Vagina (tissue), 2 donors: ENCODE measurements around the gene SELPLG. TPM values are rescaled to one million over a fixed set of nuclear protein-coding genes. Genes with fewer than 3 reads are reported as not detected.

ENCODE experiments used
- DNase-seq, 2 donors: peaks; one replicate each; pipeline ENCODE4 v3.0.0-alpha.2; 2017; ENCODE audit errors: extremely low spot score in 2 of 2
- H3K27ac ChIP-seq: fragments of 200-600 bp; sonication (generic); one replicate; pipeline ENCODE4 v1.5.1; 2019
- H3K27me3 ChIP-seq: fragments of 200-600 bp; sonication (generic); one replicate; pipeline ENCODE4 v1.5.1; 2019
- H3K36me3 ChIP-seq, 2 donors: fragments of 200-600 bp; sonication (generic); one replicate each; pipeline ENCODE4 v1.5.1; 2017 to 2019
- H3K4me1 ChIP-seq: fragments of 200-600 bp; sonication (generic); one replicate; pipeline ENCODE4 v1.5.1; 2019
- H3K4me3 ChIP-seq, 2 donors: fragments of 200-600 bp; sonication (generic); 1 replicate in 1 of 2; 2 replicates in 1 of 2; pipeline ENCODE4 v1.5.1; 2016 to 2019
- H3K9me3 ChIP-seq: fragments of 200-600 bp; sonication (generic); one replicate; pipeline ENCODE4 v1.5.1; 2019
- CTCF ChIP-seq, 3 experiments: fragments of 450-650 bp in 2 of 3; fragments of 200-600 bp in 1 of 3; sonication (generic) in 1 of 3; IDR thresholded peaks; one replicate each; pipeline ENCODE4 v1.5.1; 2017 to 2019; ENCODE audit warnings: antibody characterized with exemption in 3 of 3, mild to moderate bottlenecking in 2 of 3, moderate library complexity in 2 of 3
- POLR2A ChIP-seq, 2 donors: fragments of 450-650 bp; IDR thresholded peaks; one replicate each; pipeline ENCODE4 v1.6.1; 2017; ENCODE audit warnings: antibody characterized with exemption in 2 of 2, mild to moderate bottlenecking in 2 of 2, moderate library complexity in 2 of 2
- POLR2AphosphoS5 ChIP-seq, 2 donors: sonication (generic); formaldehyde crosslinking; IDR thresholded peaks; one replicate each; pipeline ENCODE4 v1.9.0; 2017; ENCODE audit warnings: antibody characterized with exemption in 2 of 2, mild to moderate bottlenecking in 2 of 2, low read depth in 1 of 2; ENCODE audit not compliant: insufficient read depth in 1 of 2
- intact Hi-C: fragments of 100-400 bp; cut with DNase I; formaldehyde crosslinking; loops from one replicate; pipeline ENCODE4 v1.15.1; 2023
- total RNA-seq: library from RNA; depleted of rRNA; stranded (reverse); fragments of >200 nt; gene quantifications from one replicate; pipeline ENCODE4 v1.2.3, GENCODE V29; 2016

SELPLG gene
- total RNA-seq, 1 donor from 2014 or later, result 14.2 TPM

- H3K27me3 ChIP-seq, result no peaks in the 10 kb centered on the region
- H3K27ac ChIP-seq, result no peak overlapping the region
- peaks cover 8% of the 10 kb centered on the region for H3K4me1 ChIP-seq
- H3K9me3 ChIP-seq, result no peaks in the 10 kb centered on the region
- TF ChIP-seq CTCF (IDR thresholded peaks at IDR 0.05) (no peak), POLR2A (IDR thresholded peaks at IDR 0.05) (no peak), POLR2AphosphoS5 (IDR thresholded peaks at IDR 0.05; ENCODE audit: insufficient read depth in 1 of 2, low read depth in 1 of 2) (no peak)
- intact Hi-C loops, result no loop called here
- H3K36me3 ChIP-seq, result no peaks in the 10 kb centered on the region
- DNase-seq, result no peak
- no peak overlapping the region for H3K4me3 ChIP-seq
Observed at GRCh38 chr12:108613548-108613947, 20.1 kb downstream of the SELPLG start.

GRCh38 chr12:108612788-108613282 lies 20.9 kb downstream of the SELPLG start:
- H3K36me3 ChIP-seq, result no peaks in the 10 kb centered on the region
- TF ChIP-seq CTCF (IDR thresholded peaks at IDR 0.05) (no peak), POLR2AphosphoS5 (IDR thresholded peaks at IDR 0.05; ENCODE audit: insufficient read depth in 1 of 2, low read depth in 1 of 2) (no peak), POLR2A (IDR thresholded peaks at IDR 0.05) (no peak)
- no peak overlapping the region for H3K27ac ChIP-seq
- intact Hi-C loops, result no loop called here
- H3K27me3 ChIP-seq, result no peaks in the 10 kb centered on the region
- no peak overlapping the region for H3K4me3 ChIP-seq
- peaks cover under 1% of the 10 kb centered on the region for H3K4me1 ChIP-seq
- no peak for DNase-seq
- H3K9me3 ChIP-seq, result no peaks in the 10 kb centered on the region

- H3K4me3 ChIP-seq, result no peak overlapping the region
- H3K27me3 ChIP-seq, result no peaks in the 10 kb centered on the region
- TF ChIP-seq POLR2A (IDR thresholded peaks at IDR 0.05) (no peak), POLR2AphosphoS5 (IDR thresholded peaks at IDR 0.05; ENCODE audit: insufficient read depth in 1 of 2, low read depth in 1 of 2) (no peak), CTCF (IDR thresholded peaks at IDR 0.05) (no peak)
- no peak for DNase-seq
- H3K36me3 ChIP-seq, result no peaks in the 10 kb centered on the region
- H3K9me3 ChIP-seq, result no peaks in the 10 kb centered on the region
- H3K4me1 ChIP-seq, result no peaks in the 10 kb centered on the region
- intact Hi-C loops, result no loop called here
- H3K27ac ChIP-seq, result no peak overlapping the region
Observed at GRCh38 chr12:108611884-108612415, 21.7 kb downstream of the SELPLG start.

- H3K4me1 ChIP-seq, result no peaks in the 10 kb centered on the region
- intact Hi-C loops, result no loop called here
- H3K27ac ChIP-seq, result peak overlapping the region; percentile 71
- no peak for DNase-seq
- H3K4me3 ChIP-seq, result no peak overlapping the region
- no peaks in the 10 kb centered on the region for H3K36me3 ChIP-seq
- H3K27me3 ChIP-seq, result no peaks in the 10 kb centered on the region
- no peaks in the 10 kb centered on the region for H3K9me3 ChIP-seq
- no peak for TF ChIP-seq CTCF (IDR thresholded peaks at IDR 0.05)
- no peak for TF ChIP-seq POLR2AphosphoS5 (IDR thresholded peaks at IDR 0.05; ENCODE audit: insufficient read depth in 1 of 2, low read depth in 1 of 2)
- TF ChIP-seq POLR2A (IDR thresholded peaks at IDR 0.05), result no peak
Observed at GRCh38 chr12:108610856-108611605, 22.7 kb downstream of the SELPLG start.

- Histone ChIP-seq H3K27ac (peak overlapping the region; percentile 71), H3K4me1 (no peaks in the 10 kb centered on the region), H3K4me3 (no peak overlapping the region), H3K27me3 (no peaks in the 10 kb centered on the region), H3K36me3 (no peaks in the 10 kb centered on the region), H3K9me3 (no peaks in the 10 kb centered on the region)
- intact Hi-C loops, result no loop called here
- no peak for TF ChIP-seq POLR2A (IDR thresholded peaks at IDR 0.05)
- no peak for TF ChIP-seq POLR2AphosphoS5 (IDR thresholded peaks at IDR 0.05; ENCODE audit: insufficient read depth in 1 of 2, low read depth in 1 of 2)
- no peak for TF ChIP-seq CTCF (IDR thresholded peaks at IDR 0.05)
- DNase-seq, result no peak
Observed at GRCh38 chr12:108610336-108610815, 23.3 kb downstream of the SELPLG start.
